GM12891 (cell line): Measurements from ENCODE around the gene SPINT1.
"Not testable (repeated sequence)": the region's sequence is repeated elsewhere in the genome, so short reads cannot be mapped to it uniquely, and the experiment has no call there.

ENCODE experiments used
- POLR2A ChIP-seq: IDR thresholded peaks from 2 replicates; pipeline ENCODE4 v1.6.1; 2011; ENCODE audit warnings: low read depth, low read length, control low read depth
- POLR2AphosphoS5 ChIP-seq: IDR thresholded peaks from 2 replicates; pipeline ENCODE4 v1.6.1; 2011; ENCODE audit warnings: low read depth, low read length, control low read depth
- SPI1 ChIP-seq: IDR thresholded peaks from 2 replicates; pipeline ENCODE4 v1.6.1; 2011; ENCODE audit warnings: low read depth, low read length, control low read depth
- TAF1 ChIP-seq: IDR thresholded peaks from 2 replicates; pipeline ENCODE4 v1.6.1; 2011; ENCODE audit warnings: low read depth, low read length, control low read depth

- not testable (repeated sequence) for TF ChIP-seq POLR2A, TAF1, POLR2AphosphoS5, SPI1
These were observed 17.3 kb downstream of the SPINT1 start for GRCh38 chr15:40861147-40861546.
